HUDEP-2 (cell line): ENCODE measurements around the gene MICAL2.

Experiments
- DNase-seq, 76 experiments: peaks; one replicate each; lab custom pipeline; 2025; ENCODE audit not compliant: unreplicated experiment in 76 of 76; lab: John Stamatoyannopoulos, UW

The MICAL2 gene

GRCh38 chr11:12291313-12291712 lies 180.9 kb downstream of the MICAL2 start:
- no peak for DNase-seq

DNA sequence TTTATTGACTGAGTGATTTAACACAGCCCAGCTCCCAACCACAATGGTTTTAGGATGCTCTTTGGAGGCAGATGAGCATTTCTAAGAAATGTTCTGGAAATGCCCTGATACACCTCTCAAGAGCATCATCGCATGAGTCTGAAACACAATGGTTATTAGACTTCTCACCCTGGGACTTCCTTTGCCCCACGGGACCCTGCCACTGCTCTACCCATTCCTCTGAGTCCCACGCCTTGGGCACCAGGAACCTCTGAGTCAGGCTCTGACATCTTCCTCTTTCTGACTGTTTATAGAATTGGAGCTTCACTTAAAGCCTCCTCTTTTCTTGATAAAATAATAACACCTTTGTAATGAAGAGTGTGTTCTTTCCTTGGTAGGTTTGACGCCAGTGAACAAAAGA lies 181.4 kb downstream of the MICAL2 start:
- no peak for DNase-seq

DNA sequence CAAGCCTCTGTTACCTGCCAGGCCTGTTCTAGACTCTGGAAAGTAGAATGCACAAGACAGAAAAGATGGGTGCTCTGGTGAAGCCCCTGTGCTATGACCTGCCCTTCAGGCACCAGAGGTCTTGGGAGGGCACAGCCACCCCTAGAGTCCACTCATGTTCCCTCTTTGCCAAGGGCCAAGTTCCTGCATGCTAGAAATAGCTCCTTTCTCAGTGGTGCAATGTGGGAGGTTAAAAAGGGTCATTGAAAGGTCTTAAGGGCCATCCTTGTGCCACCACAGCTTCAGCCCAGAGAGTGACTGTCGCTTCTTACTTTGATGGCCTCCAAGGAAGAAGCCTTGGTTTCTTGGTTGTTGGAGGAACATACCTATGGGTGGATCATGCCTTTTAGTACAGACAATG lies 182.4 kb downstream of the MICAL2 start:
- DNase-seq = no peak

DNA sequence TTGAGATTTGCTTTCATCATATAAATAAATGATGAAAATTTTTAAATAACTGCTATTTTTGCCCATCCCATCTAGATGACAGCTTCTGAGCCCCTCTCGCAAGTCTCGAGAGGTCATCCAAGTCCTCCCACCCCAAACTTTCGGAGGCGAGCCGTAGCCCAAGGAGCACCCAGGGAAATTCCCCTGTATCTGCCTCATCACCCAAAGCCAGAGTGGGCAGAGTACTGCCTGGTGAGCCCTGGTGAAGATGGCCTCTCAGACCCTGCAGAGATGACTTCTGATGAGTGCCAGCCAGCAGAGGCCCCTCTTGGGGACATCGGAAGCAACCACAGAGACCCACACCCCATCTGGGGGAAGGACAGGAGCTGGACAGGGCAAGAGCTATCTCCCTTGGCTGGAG lies 183.1 kb downstream of the MICAL2 start:
- DNase-seq = no peak

DNA sequence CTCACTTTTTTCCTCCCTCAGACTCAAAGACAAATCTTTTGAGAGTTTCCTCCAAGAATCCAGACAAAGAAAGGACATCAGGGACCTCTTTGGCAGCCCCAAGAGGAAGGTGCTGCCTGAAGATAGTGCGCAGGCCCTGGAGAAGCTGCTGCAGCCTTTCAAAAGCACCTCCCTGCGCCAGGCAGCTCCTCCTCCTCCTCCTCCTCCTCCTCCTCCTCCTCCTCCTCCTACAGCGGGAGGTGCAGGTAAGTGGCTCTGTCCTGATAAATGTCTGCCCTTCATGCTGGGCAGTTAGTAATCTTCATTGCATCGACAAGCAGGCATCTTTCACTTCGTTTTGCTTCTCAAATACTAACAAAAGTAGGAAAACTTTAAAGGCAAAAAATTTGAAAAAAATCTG lies 184.2 kb downstream of the MICAL2 start:
- DNase-seq = no peak

DNA sequence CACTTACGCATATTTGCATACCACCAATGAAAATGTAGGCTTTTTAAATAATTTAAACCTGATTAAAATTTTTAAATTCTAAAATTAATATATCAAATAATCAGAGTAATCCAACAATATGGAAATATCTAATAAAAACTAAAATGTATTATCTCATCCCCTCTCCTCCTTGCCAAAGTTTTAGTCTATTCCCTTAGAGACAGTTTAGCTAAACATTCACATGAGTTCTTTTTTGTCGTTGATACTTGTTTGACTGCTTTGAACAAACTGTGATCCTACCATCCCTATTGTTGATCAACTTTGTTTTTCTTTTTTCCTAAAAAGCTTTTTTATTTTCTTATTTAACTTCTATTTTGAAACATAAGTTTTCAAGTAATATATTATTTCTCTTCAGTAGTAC lies 185.6 kb downstream of the MICAL2 start:
- no peak for DNase-seq

DNA sequence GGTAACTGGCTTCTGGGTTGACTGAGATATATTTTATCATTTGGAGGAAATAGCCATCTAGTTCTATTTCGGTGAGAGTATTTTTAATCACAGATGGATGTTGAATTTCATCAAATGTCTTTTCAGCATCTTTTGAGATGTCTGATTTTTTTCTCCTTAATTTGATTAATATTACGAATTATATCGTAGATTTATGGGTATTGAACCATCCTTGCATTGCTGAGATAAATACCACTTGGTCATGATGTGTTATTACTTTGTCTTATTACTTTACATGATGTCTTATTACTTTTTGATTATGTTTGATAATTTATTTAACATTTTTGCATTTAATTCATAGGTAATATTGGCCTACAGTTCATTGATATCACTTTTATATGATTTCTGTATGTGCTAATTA lies 188.2 kb downstream of the MICAL2 start:
- DNase-seq = no peak

DNA sequence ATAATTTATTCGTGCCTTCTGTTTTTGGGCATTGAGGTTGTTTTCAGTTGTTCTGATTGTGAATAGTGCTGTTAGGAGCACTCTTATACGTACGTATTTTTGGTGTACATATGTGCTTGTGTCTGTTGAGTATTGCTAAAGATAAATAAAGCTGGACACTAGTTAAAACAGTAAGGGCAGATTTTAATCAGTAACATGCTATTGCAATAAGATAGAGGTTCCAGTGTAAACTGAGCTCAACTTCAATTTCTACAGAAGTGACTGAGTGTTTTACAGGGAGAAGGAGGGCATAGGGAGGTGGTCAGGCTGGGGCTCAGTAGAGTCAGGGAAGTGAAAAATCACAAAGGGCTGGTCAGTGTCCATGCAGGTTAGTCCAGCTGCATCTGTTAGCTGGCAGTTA lies 191.0 kb downstream of the MICAL2 start:
- DNase-seq = no peak

DNA sequence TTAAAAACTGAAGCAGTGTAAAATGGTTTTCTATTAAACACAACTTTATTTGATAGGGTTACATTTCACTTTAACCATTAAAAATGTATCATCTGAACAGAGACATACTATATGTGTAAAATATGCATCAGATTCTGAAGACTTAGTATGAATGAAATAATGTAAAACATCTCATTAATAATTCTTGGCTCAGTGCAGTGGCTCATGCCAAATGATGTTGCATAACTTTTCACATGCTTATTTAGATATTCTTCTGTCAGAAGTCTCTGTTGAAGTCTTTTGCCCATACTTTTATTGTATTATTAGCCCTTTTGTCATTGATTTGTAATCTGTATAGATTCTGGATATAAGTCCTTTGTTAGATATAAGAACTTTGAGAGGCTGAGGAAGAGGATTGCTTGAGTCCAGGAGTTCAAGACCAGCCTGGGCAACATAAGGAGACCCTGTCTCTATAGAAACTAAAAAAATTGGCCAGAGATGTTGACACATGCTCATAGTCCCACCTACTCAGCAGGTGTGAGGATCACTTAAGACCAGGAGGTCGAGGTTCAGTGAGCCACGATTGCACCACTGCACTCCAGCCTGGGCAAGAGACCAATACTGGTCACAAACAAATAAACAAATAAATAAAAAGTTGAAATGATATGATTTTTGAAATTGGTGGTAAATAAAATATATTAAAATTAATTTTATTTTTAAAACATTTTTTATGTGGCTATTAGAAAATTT lies 193.2 kb downstream of the MICAL2 start:
- DNase-seq = no peak

DNA sequence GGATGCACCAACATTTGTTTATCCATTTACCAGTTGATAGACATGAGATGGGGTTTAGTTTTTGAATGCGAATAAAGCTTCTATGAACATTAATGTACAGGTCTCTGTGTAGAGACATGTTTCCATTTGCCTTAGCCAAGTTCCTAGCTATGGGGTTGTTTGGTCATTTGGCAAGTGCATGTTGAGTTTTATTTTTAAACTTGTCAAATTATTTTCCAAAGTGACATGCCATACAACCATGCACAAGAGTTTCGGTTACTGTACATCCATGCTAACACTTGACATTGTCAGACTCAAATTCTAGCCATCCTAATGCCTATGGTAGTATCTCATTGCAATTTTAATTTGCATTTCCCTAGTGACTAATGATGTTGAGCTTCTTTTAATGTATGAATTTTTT lies 196.4 kb downstream of the MICAL2 start:
- no peak for DNase-seq

GRCh38 chr11:12312132-12312531 lies 201.7 kb downstream of the MICAL2 start:
- no peak for DNase-seq
